HepG2 (cell line): ENCODE results near the gene MTMR3. TPM values are rescaled to one million over a fixed set of nuclear protein-coding genes. Genes with fewer than 3 reads are reported as not detected.

Experiments
- ATAC-seq: fragments of 200-7000 bp; cut with Tn5 transposase; 3 replicates; pipeline ENCODE4 v1.9.1; 2020; ENCODE audit warnings: mild to moderate bottlenecking, moderate library complexity
- BruUV-seq: library from RNA; stranded (reverse); fragments of 400-500 nt; replicated peaks from 2 replicates; lab custom pipeline; 2021; lab: Mats Ljungman, UMichigan
- CTCF ChIA-PET: fragments of 300-600 bp; formaldehyde crosslinking; extraction: SDS; loops from one replicate; lab custom pipeline; 2021; ENCODE audit warnings: low total read pairs, inconsistent platforms, low intra/inter-chr PET ratio; lab: Yijun Ruan, JAX
- POLR2A ChIA-PET: fragments of 350-600 bp; sonication (Branson Sonifier 250); formaldehyde crosslinking; loops from one replicate; lab custom pipeline; 2020; ENCODE audit warnings: antibody characterized with exemption, inconsistent platforms; lab: Yijun Ruan, JAX
- DNase-seq: peaks from one replicate; pipeline ENCODE4 v3.0.0-alpha.2; 2015; ENCODE audit warnings: low spot score
- FAIRE-seq: peaks from 3 replicates; lab custom pipeline; 2011; peaks lifted over from hg19 to GRCh38; lab: Jason Lieb, UNC
- H2AFZ ChIP-seq: one replicate; pipeline ENCODE4 v1.6.1; 2011; ENCODE audit warnings: low read length, inconsistent platforms
- H3K27ac ChIP-seq: fragments of 300-600 bp; 3 replicates; pipeline ENCODE4 v1.8.0; 2011; ENCODE audit warnings: mixed run types, mild to moderate bottlenecking, mixed read lengths, low read length, inconsistent platforms; ENCODE audit not compliant: insufficient read depth; ENCODE audit errors: extremely low read length
- H3K27me3 ChIP-seq, 2 experiments: fragments of 200-600 bp in 1 of 2; 2 replicates in 1 of 2; 3 replicates in 1 of 2; pipeline versions ENCODE4 v1.6.0 to v1.8.0; 2011; ENCODE audit warnings: low read length in 2 of 2, mild to moderate bottlenecking in 2 of 2, moderate library complexity in 2 of 2, inconsistent platforms in 1 of 2; ENCODE audit not compliant: insufficient read depth in 2 of 2, control insufficient read depth in 1 of 2
- H3K36me3 ChIP-seq, 2 experiments: fragments of 200-600 bp in 1 of 2; replicated peaks in 1 of 2; 2 replicates in 1 of 2; 3 replicates in 1 of 2; pipeline versions ENCODE4 v1.5.1 to v1.8.0; 2011; ENCODE audit warnings: low read length in 2 of 2, inconsistent platforms in 1 of 2; ENCODE audit not compliant: insufficient read depth in 2 of 2, control insufficient read depth in 1 of 2
- H3K4me1 ChIP-seq: 2 replicates; pipeline ENCODE4 v1.5.1; 2012; ENCODE audit warnings: low read length, inconsistent platforms; ENCODE audit not compliant: insufficient read depth
- H3K4me2 ChIP-seq: 2 replicates; pipeline ENCODE4 v1.6.0; 2011; ENCODE audit warnings: low read depth, low read length, inconsistent platforms
- H3K4me3 ChIP-seq, 3 experiments: fragments of 200-600 bp in 1 of 3; sonication (generic), shearing (Covaris generic) in 1 of 3; replicated peaks in 1 of 3; 2 replicates each; pipeline ENCODE4 v1.5.1; 2011 to 2016; ENCODE audit warnings: low read length in 3 of 3, inconsistent platforms in 2 of 3, low read depth in 2 of 3, mild to moderate bottlenecking in 2 of 3, control low read depth in 1 of 3, mixed read lengths in 1 of 3; ENCODE audit not compliant: insufficient read depth in 1 of 3
- H3K79me2 ChIP-seq: one replicate; pipeline ENCODE4 v1.6.1; 2011; ENCODE audit warnings: low read length, inconsistent platforms; ENCODE audit not compliant: insufficient read depth
- H3K9ac ChIP-seq: 2 replicates; pipeline ENCODE4 v1.6.0; 2011; ENCODE audit warnings: mild to moderate bottlenecking, low read depth, low read length, inconsistent platforms; ENCODE audit not compliant: insufficient read depth
- H3K9me3 ChIP-seq: 2 replicates; pipeline ENCODE4 v1.5.1; 2012; ENCODE audit warnings: mild to moderate bottlenecking, low read length
- H4K20me1 ChIP-seq: 2 replicates; pipeline ENCODE4 v1.6.0; 2011; ENCODE audit warnings: inconsistent platforms, mild to moderate bottlenecking, low read length, moderate library complexity; ENCODE audit not compliant: insufficient read depth
- BRD4 ChIP-seq: sonication (generic); formaldehyde crosslinking; IDR thresholded peaks from 2 replicates; pipeline ENCODE4 v1.4.0; 2020; ENCODE audit warnings: missing genetic modification reagents
- EEA1 ChIP-seq: sonication (generic); formaldehyde crosslinking; IDR thresholded peaks from 2 replicates; pipeline ENCODE4 v1.5.1; 2020; ENCODE audit warnings: mild to moderate bottlenecking, missing genetic modification reagents, borderline replicate concordance
- HDAC6 ChIP-seq: fragments of 200-600 bp; sonication (generic); IDR thresholded peaks from 2 replicates; pipeline ENCODE4 v1.7.0; 2017; ENCODE audit warnings: mild to moderate bottlenecking, antibody characterized with exemption, low read length, low read depth
- HIVEP1 ChIP-seq: sonication (generic); formaldehyde crosslinking; IDR thresholded peaks from 2 replicates; pipeline ENCODE4 v1.4.0; 2020; ENCODE audit warnings: mild to moderate bottlenecking, missing genetic modification reagents
- NFYB ChIP-seq: sonication (generic); formaldehyde crosslinking; IDR thresholded peaks from 2 replicates; pipeline ENCODE4 v1.4.0; 2020; ENCODE audit warnings: missing genetic modification reagents
- NFYC ChIP-seq: IDR thresholded peaks from 2 replicates; pipeline ENCODE4 v1.6.1; 2016; ENCODE audit warnings: missing genetic modification reagents, missing compliant biosample characterization
- PITX1 ChIP-seq: sonication (generic); formaldehyde crosslinking; IDR thresholded peaks from 2 replicates; pipeline ENCODE4 v1.5.1; 2020; ENCODE audit warnings: mild to moderate bottlenecking, missing genetic modification reagents
- PRMT3 ChIP-seq: sonication (generic); formaldehyde crosslinking; IDR thresholded peaks from 2 replicates; pipeline ENCODE4 v1.8.1; 2022; ENCODE audit warnings: low read depth, mild to moderate bottlenecking, moderate library complexity, missing genetic modification reagents, borderline replicate concordance
- REXO4 ChIP-seq: sonication (generic); formaldehyde crosslinking; IDR thresholded peaks from 2 replicates; pipeline ENCODE4 v1.8.0; 2022; ENCODE audit warnings: missing genetic modification reagents, mild to moderate bottlenecking, borderline replicate concordance
- RFX3 ChIP-seq: IDR thresholded peaks from 2 replicates; pipeline ENCODE4 v1.6.1; 2016; ENCODE audit warnings: missing biosample characterization, missing genetic modification reagents
- SMAD9 ChIP-seq: sonication (generic); formaldehyde crosslinking; IDR thresholded peaks from 2 replicates; pipeline ENCODE4 v1.5.1; 2020; ENCODE audit warnings: mild to moderate bottlenecking, missing genetic modification reagents
- ZNF121 ChIP-seq: sonication (generic); formaldehyde crosslinking; IDR thresholded peaks from 2 replicates; pipeline ENCODE4 v1.5.0; 2020; ENCODE audit warnings: mild to moderate bottlenecking, missing genetic modification reagents
- ZNF557 ChIP-seq: sonication (generic); formaldehyde crosslinking; IDR thresholded peaks from 2 replicates; pipeline ENCODE4 v1.4.0; 2020; ENCODE audit warnings: missing genetic modification reagents
- WGBS: methylation state at CpG from one replicate; pipeline ENCODE4 v1.1.6; 2017; ENCODE audit warnings: low lambda C conversion rate; 5-methylcytosine and 5-hydroxymethylcytosine counted together
- in situ Hi-C: cut with HindIII; loops from 2 replicates; pipeline ENCODE4 v1.10.0; 2017; ENCODE audit warnings: low pct_unique_long_range_greater_than_20kb; ENCODE audit not compliant: extremely low pct_ligation_motif_present
- intact Hi-C: fragments of 100-400 bp; cut with micrococcal nuclease; formaldehyde crosslinking; loops from one replicate; pipeline ENCODE4 v1.10.0; 2022; ENCODE audit not compliant: unreplicated experiment
- polyA plus RNA-seq, 8 experiments: library from polyadenylated mRNA; depleted of rRNA in 3 of 8; stranded (reverse) in 7 of 8; unstranded in 1 of 8; fragments of >200 nt; fragmentation: Illumina TruSeq in 4 of 8; extraction: Trizol in 4 of 8; gene quantifications; 2 replicates each; pipeline versions ENCODE4 v1.2.1 to v1.2.3, GENCODE V29; 2011 to 2016; ENCODE audit warnings: low read depth in 4 of 8, missing spikeins in 1 of 8, mixed read lengths in 1 of 8; ENCODE audit not compliant: insufficient read depth in 1 of 8
- total RNA-seq, 5 experiments: library from RNA; depleted of rRNA; stranded (reverse); fragments of >200 nt; fragmentation: Illumina TruSeq; extraction: Trizol; gene quantifications; 2 replicates each; pipeline ENCODE4 v1.2.3, GENCODE V29; 2016; ENCODE audit warnings: low read depth in 1 of 5
- TF ChIP-seq, protein P1 (sequence below): sonication (generic); formaldehyde crosslinking; conservative IDR thresholded peaks from 2 replicates; pipeline ENCODE4 v1.4.0; 2020; ENCODE audit warnings: mild to moderate bottlenecking, missing genetic modification reagents, moderate library complexity
- TF ChIP-seq, protein P2 (sequence below): sonication (generic); formaldehyde crosslinking; IDR thresholded peaks from 2 replicates; pipeline ENCODE4 v1.4.0; 2020; ENCODE audit warnings: missing genetic modification reagents

MTMR3 gene
- total and polyA plus RNA-seq, 2 of the 13 experiments (the other 11 are each of a cell fraction or from before 2014, with no cell fraction given): 12.6 to 24.8 TPM

DNA sequence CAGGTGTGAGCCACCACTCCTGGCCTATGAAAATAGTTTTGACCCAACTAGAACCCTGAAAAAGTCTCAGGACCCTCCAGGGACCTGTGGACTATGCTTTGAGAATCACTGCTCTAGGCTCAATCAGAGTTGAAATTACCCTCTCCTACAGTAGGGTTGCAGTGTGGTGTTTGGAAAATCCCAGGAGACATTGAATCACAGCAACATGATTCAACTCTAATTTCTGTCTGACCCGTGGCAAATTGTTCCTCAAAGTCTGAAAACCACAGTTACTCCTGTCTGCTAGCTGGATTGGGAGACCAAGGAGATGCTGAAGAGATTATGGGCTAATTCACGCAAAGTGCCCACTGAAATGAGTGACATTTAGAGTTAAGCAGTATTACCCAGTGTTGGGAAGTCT, 5.4 kb upstream of the MTMR3 start:
- ATAC-seq (no peak), DNase-seq (no peak), FAIRE-seq (no peak)
- BruUV-seq: no TSS peak
- intact Hi-C loops (no loop called here), in situ Hi-C loops (no loop called here)
- Histone ChIP-seq H3K4me1 (peaks cover 6% of the 10 kb centered on the region; the same call in 1 of the 2 replicates), H3K4me3 (no peak overlapping the region), H3K27ac (no peak overlapping the region), H3K79me2 (no peaks in the 10 kb centered on the region), H3K9me3 (no peaks in the 10 kb centered on the region), H3K27me3 (peaks cover 1 to 2% of the 10 kb centered on the region in 2 experiments; a peak in 1 of 5 replicates), H3K36me3 (no peaks in the 10 kb centered on the region), H3K4me2 (no peak overlapping the region), H3K9ac (no peak overlapping the region), H2AFZ (no peak overlapping the region), H4K20me1 (no peaks in the 10 kb centered on the region)
- ChIA-PET POLR2A (no interaction called here), CTCF (no interaction called here)
- 50% methylated on average over 2 of the region's 2 CpGs for WGBS
- TF ChIP-seq ZNF557 (CRISPR knock-in tag) (no peak), SMAD9 (CRISPR knock-in tag) (no peak)

DNA sequence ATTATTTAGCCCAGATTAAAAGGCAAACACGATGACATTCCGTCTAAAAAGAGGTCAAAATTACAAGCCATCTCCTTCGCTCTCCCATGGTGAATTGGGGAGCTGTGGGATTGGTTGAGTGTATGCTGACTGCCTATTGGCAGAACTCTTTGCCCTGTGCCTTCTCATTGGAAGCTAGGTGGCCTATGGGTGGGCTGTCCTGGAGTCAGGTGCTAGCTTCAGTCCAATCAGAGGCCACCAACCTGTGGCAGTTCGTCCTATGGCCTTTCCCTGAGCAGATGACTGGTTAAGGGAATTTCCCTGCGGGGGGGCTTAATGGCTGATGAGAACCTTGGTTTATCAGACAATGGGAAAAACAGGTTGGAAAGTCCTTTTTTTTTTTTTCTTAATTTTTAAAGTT, 3.2 kb upstream of the MTMR3 start:
- Histone ChIP-seq H3K9me3 (no peaks in the 10 kb centered on the region), H3K27ac (no peak overlapping the region), H3K4me3 (no peak overlapping the region), H2AFZ (no peak overlapping the region), H3K79me2 (peaks cover 11% of the 10 kb centered on the region), H3K36me3 (no peaks in the 10 kb centered on the region), H3K4me2 (no peak overlapping the region), H4K20me1 (0 out of 2 replicates have a peak, but pooled peaks cover 2% of the 10 kb centered on the region), H3K9ac (no peak overlapping the region), H3K4me1 (peaks cover 12% of the 10 kb centered on the region), H3K27me3 (0 out of 5 replicates have a peak, but pooled peaks cover 0 to 1% of the 10 kb centered on the region in 2 experiments)
- in situ Hi-C loops (no loop called here), intact Hi-C loops (loop anchor here (10.0 kb wide), 1 partner anchor 115 kb away; no protein-coding TSS in a partner anchor)
- DNase-seq (no peak), FAIRE-seq (no peak), ATAC-seq (0 out of 3 replicates have a peak, but pooled peaks have one; percentile 13)
- no TSS peak for BruUV-seq
- ChIA-PET CTCF (no interaction called here), POLR2A (no interaction called here)
- 69% methylated on average over 5 of the region's 5 CpGs for WGBS
- TF ChIP-seq ZNF121 (no peak), REXO4 (CRISPR knock-in tag) (no peak), NFYC (peak; percentile 73), NFYB (CRISPR knock-in tag) (peak; percentile 76), HDAC6 (no peak), BRD4 (no peak), PRMT3 (CRISPR knock-in tag) (no peak), PITX1 (no peak), HIVEP1 (CRISPR knock-in tag) (no peak), EEA1 (CRISPR knock-in tag) (no peak), RFX3 (CRISPR knock-in tag) (no peak)
- TF ChIP-seq, protein P1, sequence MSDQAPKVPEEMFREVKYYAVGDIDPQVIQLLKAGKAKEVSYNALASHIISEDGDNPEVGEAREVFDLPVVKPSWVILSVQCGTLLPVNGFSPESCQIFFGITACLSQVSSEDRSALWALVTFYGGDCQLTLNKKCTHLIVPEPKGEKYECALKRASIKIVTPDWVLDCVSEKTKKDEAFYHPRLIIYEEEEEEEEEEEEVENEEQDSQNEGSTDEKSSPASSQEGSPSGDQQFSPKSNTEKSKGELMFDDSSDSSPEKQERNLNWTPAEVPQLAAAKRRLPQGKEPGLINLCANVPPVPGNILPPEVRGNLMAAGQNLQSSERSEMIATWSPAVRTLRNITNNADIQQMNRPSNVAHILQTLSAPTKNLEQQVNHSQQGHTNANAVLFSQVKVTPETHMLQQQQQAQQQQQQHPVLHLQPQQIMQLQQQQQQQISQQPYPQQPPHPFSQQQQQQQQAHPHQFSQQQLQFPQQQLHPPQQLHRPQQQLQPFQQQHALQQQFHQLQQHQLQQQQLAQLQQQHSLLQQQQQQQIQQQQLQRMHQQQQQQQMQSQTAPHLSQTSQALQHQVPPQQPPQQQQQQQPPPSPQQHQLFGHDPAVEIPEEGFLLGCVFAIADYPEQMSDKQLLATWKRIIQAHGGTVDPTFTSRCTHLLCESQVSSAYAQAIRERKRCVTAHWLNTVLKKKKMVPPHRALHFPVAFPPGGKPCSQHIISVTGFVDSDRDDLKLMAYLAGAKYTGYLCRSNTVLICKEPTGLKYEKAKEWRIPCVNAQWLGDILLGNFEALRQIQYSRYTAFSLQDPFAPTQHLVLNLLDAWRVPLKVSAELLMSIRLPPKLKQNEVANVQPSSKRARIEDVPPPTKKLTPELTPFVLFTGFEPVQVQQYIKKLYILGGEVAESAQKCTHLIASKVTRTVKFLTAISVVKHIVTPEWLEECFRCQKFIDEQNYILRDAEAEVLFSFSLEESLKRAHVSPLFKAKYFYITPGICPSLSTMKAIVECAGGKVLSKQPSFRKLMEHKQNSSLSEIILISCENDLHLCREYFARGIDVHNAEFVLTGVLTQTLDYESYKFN (CRISPR knock-in tag): no peak
- TF ChIP-seq, protein P2, sequence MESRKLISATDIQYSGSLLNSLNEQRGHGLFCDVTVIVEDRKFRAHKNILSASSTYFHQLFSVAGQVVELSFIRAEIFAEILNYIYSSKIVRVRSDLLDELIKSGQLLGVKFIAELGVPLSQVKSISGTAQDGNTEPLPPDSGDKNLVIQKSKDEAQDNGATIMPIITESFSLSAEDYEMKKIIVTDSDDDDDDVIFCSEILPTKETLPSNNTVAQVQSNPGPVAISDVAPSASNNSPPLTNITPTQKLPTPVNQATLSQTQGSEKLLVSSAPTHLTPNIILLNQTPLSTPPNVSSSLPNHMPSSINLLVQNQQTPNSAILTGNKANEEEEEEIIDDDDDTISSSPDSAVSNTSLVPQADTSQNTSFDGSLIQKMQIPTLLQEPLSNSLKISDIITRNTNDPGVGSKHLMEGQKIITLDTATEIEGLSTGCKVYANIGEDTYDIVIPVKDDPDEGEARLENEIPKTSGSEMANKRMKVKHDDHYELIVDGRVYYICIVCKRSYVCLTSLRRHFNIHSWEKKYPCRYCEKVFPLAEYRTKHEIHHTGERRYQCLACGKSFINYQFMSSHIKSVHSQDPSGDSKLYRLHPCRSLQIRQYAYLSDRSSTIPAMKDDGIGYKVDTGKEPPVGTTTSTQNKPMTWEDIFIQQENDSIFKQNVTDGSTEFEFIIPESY (CRISPR knock-in tag): no peak
